Measurements from ENCODE around the gene KLF5.

GRCh38 chr13:73090116-73090822 is 31.5 kb downstream of the KLF5 start:
- no peak for TF ChIP-seq CTCF (IDR thresholded peaks at IDR 0.05)
- no peak for TF ChIP-seq USF1 (IDR thresholded peaks at IDR 0.05; ENCODE audit: borderline replicate concordance, low read depth)
- TF ChIP-seq TAF1 (IDR thresholded peaks at IDR 0.05; ENCODE audit: borderline replicate concordance, low read depth, low read length): no peak
